ENCODE measurements around the gene LGALS9C.
"Not testable (repeated sequence)": the region's sequence is repeated elsewhere in the genome, so short reads cannot be mapped to it uniquely, and the experiment has no call there.

Gene LGALS9C

GRCh38 chr17:18530405-18530804 is 53.8 kb downstream of the LGALS9C start:
- not testable (repeated sequence) for DNase-seq (ENCODE audit: low spot score)

GRCh38 chr17:18542234-18542633 is 65.6 kb downstream of the LGALS9C start:
- not testable (repeated sequence) for DNase-seq (ENCODE audit: low spot score)

- DNase-seq (ENCODE audit: low spot score): not testable (repeated sequence)
Measured at GRCh38 chr17:18542907-18543306, 66.3 kb downstream of the LGALS9C start.
